GM12891 (cell line): ENCODE results near the gene GAN.

Source experiments
- POLR2AphosphoS5 ChIP-seq: IDR thresholded peaks from 2 replicates; pipeline ENCODE4 v1.6.1; 2011; ENCODE audit warnings: low read depth, low read length, control low read depth
- SPI1 ChIP-seq: IDR thresholded peaks from 2 replicates; pipeline ENCODE4 v1.6.1; 2011; ENCODE audit warnings: low read depth, low read length, control low read depth
- TAF1 ChIP-seq: IDR thresholded peaks from 2 replicates; pipeline ENCODE4 v1.6.1; 2011; ENCODE audit warnings: low read depth, low read length, control low read depth

DNA sequence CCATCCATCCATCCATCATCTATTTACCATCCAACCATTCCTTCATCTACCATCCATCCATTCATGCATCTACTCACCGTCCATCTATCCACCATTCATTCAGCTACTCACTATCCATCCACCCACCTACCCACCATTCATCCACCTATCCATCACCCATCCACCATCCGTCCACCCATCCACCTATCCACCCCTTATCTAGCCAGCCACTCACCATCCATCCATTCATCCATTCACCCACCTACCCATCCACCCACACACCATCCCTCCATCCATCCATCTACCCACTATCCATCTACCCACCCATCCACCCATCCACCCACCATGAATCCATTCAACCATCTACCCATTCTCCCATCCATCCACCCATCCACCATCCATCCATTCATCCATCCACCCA, 49.7 kb upstream of the GAN start:
- TF ChIP-seq SPI1, result no peak
- TF ChIP-seq POLR2AphosphoS5, result no peak
- no peak for TF ChIP-seq TAF1
